ENCODE results near the gene UNKL.

GRCh38 chr16:1347286-1347855, 67.1 kb downstream of the UNKL start:
- no peak for TF ChIP-seq SP1 (IDR thresholded peaks at IDR 0.05; ENCODE audit: low read depth, low read length)
- TF ChIP-seq POLR2AphosphoS5 (IDR thresholded peaks at IDR 0.05; ENCODE audit: low read depth, low read length), result no peak
- no peak for TF ChIP-seq HDAC2 (IDR thresholded peaks at IDR 0.05; ENCODE audit: borderline replicate concordance in 1 of 2, low read depth in 2 of 2, low read length in 2 of 2)
- TF ChIP-seq CBX8 (IDR thresholded peaks at IDR 0.05; ENCODE audit: borderline replicate concordance, low read depth, low read length), result no peak
- TF ChIP-seq KDM1A (IDR thresholded peaks at IDR 0.05; ENCODE audit: borderline replicate concordance, low read length), result no peak
- TF ChIP-seq POLR2A (IDR thresholded peaks at IDR 0.05; ENCODE audit: control extremely low read depth in 1 of 2, low read depth in 2 of 2, low read length in 2 of 2), result no peak
- TF ChIP-seq SRF (IDR thresholded peaks at IDR 0.05; ENCODE audit: low read depth, low read length), result no peak
